ENCODE measurements around the gene NAA38. TPM values are rescaled to one million over a fixed set of nuclear protein-coding genes. Genes with fewer than 3 reads are reported as not detected.

NAA38 gene
- total and polyA plus RNA-seq, 7 experiments from 2014 or later: 22.1 to 132 (median 30.3) TPM

GRCh38 chr17:7887038-7887481 lies 29.7 kb upstream of the NAA38 start:
- ATAC-seq (no peak), DNase-seq (no peak)
- Histone ChIP-seq H3K27ac (ENCODE audit: low read depth, low read length) (peak overlapping the region; percentile 91), H3K27me3 (ENCODE audit: control insufficient read depth in 2 of 2, insufficient read depth in 2 of 2, low read length in 2 of 2) (no peaks in the 10 kb centered on the region), H3K9me3 (ENCODE audit: control insufficient read depth in 2 of 3, low read length in 3 of 3) (no peaks in the 10 kb centered on the region), H3K4me1 (ENCODE audit: control insufficient read depth in 2 of 2, insufficient read depth in 2 of 2, low read length in 2 of 2) (peaks cover 28 to 35% of the 10 kb centered on the region in 2 donors), H3K4me3 (ENCODE audit: low read length) (peak overlapping the region; percentile 61), H3K36me3 (ENCODE audit: control insufficient read depth in 2 of 3, insufficient read depth in 3 of 3, low read length in 3 of 3) (peaks cover 7 to 36% (median 17%) of the 10 kb centered on the region in 3 experiments)
- Mint-ChIP-seq H3K4me3 (no peak overlapping the region), H3K27me3 (no peaks in the 10 kb centered on the region), H3K36me3 (peaks cover 9 to 13% (median 11%) of the 10 kb centered on the region in 5 donors), H3K9me3 (peaks cover 0 to 6% (median 0%) of the 10 kb centered on the region in 11 donors), H3K27ac (no peak overlapping the region), H3K4me1 (peaks cover 0 to 17% (median 7%) of the 10 kb centered on the region in 7 donors)
- ChIA-PET POLR2A (interaction anchor here (1.3 to 1.7 kb wide), 5 partner anchors 18 to 50 kb away, joined by 5 to 14 read pairs (median 6); partner anchors contain the start of genes CYB5D1 and NAA38), CTCF (no interaction called here)
- intact Hi-C loops (cut with micrococcal nuclease): loop anchor here (1.0 to 10.0 kb wide), 21 partner anchors 8 to 452 kb away; partner anchors contain the start of genes CNTROB (in 2 of the 2), NAA38 (in 2 of the 2), CTC1 (in 1 of the 2) and KDM6B (in 1 of the 2)

GRCh38 chr17:7886227-7887037 lies 29.1 kb upstream of the NAA38 start:
- Mint-ChIP-seq H3K36me3 (peaks cover 7 to 11% (median 9%) of the 10 kb centered on the region in 5 donors), H3K27ac (no peak overlapping the region), H3K4me1 (peaks cover 0 to 17% (median 6%) of the 10 kb centered on the region in 7 donors), H3K4me3 (no peak overlapping the region), H3K27me3 (no peaks in the 10 kb centered on the region), H3K9me3 (peaks cover 0 to 6% (median 0%) of the 10 kb centered on the region in 11 donors)
- Histone ChIP-seq H3K27ac (ENCODE audit: low read depth, low read length) (peak overlapping the region; percentile 91), H3K4me1 (ENCODE audit: control insufficient read depth in 2 of 2, insufficient read depth in 2 of 2, low read length in 2 of 2) (peaks cover 28 to 40% of the 10 kb centered on the region in 2 donors), H3K4me3 (ENCODE audit: low read length) (peak overlapping the region; percentile 61), H3K36me3 (ENCODE audit: control insufficient read depth in 2 of 3, insufficient read depth in 3 of 3, low read length in 3 of 3) (peaks cover 7 to 30% (median 12%) of the 10 kb centered on the region in 3 experiments), H3K27me3 (ENCODE audit: control insufficient read depth in 2 of 2, insufficient read depth in 2 of 2, low read length in 2 of 2) (no peaks in the 10 kb centered on the region), H3K9me3 (ENCODE audit: control insufficient read depth in 2 of 3, low read length in 3 of 3) (no peaks in the 10 kb centered on the region)
- ATAC-seq (peak; percentile 18), DNase-seq (peak; percentile 29 to 84 (median 56))
- ChIA-PET CTCF (interaction anchor here (0.6 to 0.7 kb wide), 2 partner anchors 31 to 205 kb away, joined by 3 to 5 read pairs; no protein-coding TSS in a partner anchor), POLR2A (interaction anchor here (0.6 to 1.7 kb wide), 13 partner anchors 18 to 528 kb away, joined by 3 to 14 read pairs (median 4); partner anchors contain the start of genes CNTROB, CYB5D1, NAA38 and TRAPPC1)
- intact Hi-C loops (cut with micrococcal nuclease): loop anchor here (1.0 to 10.0 kb wide), 21 partner anchors 9 to 451 kb away; partner anchors contain the start of genes CNTROB (in 2 of the 2), NAA38 (in 2 of the 2), CTC1 (in 1 of the 2) and KDM6B (in 1 of the 2)

DNA sequence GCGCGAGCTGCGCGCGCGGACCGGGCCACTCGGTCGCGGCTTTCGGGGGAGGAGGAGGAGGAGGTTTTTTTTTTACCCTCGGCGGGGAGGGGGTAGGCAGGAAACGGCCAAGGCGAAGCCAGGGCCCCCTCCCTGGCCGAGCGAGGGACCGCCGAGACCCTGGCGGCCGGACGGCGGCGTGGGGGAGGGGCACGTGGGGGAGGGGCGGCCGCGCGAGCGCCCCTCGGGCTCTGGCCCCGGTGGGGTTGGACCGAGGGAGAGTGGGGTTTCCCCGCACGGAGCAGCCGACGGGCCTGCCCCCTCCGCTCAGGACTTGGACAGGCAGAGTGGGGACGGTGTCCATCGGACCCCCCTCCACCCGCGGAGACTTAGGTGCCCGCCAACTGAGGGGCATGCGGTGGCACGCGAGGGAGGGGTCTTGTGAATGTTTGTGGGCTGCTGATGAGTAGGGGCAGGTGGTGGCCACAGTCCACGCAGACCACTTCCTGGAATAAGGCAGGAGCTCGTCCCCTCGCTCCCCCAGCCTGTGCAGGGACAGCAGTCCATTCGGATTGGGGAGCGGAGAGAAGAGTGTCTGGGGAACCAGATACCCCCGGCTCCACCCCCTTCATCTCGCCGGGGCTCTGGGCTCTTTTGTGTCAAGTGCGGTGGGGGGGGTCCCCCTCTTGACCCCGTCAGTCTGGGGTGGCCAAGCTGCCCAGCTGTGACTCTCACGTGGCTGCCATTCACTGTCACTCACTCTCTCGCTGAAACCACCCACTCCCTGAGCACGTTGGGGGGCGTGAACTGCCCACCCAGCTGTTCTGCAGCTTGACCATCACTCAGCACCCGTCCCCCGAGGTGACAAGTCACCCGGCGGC lies 28.2 kb upstream of the NAA38 start:
- CTCF ChIA-PET: interaction anchor here (0.6 to 0.8 kb wide), 3 partner anchors 28 to 206 kb away, joined by 3 to 5 read pairs (median 3); partner anchors contain the start of genes CYB5D1 and NAA38
- ATAC-seq (no peak), DNase-seq (peak in 8 of 9 donors; percentile 17 to 63 (median 31))
- Histone ChIP-seq H3K4me1 (ENCODE audit: control insufficient read depth in 2 of 2, insufficient read depth in 2 of 2, low read length in 2 of 2) (peaks cover 28 to 48% of the 10 kb centered on the region in 2 donors), H3K9me3 (ENCODE audit: control insufficient read depth in 2 of 3, low read length in 3 of 3) (no peaks in the 10 kb centered on the region), H3K27me3 (ENCODE audit: control insufficient read depth in 2 of 2, insufficient read depth in 2 of 2, low read length in 2 of 2) (no peaks in the 10 kb centered on the region), H3K4me3 (ENCODE audit: low read length) (peak overlapping the region; percentile 61), H3K36me3 (ENCODE audit: control insufficient read depth in 2 of 3, insufficient read depth in 3 of 3, low read length in 3 of 3) (peaks cover 3 to 21% (median 10%) of the 10 kb centered on the region in 3 experiments), H3K27ac (ENCODE audit: low read depth, low read length) (peak overlapping the region; percentile 91)
- no peak overlapping the region for H3K27ac Mint-ChIP-seq
- intact Hi-C loops (cut with micrococcal nuclease): loop anchor here (2.0 to 10.0 kb wide), 7 partner anchors 37 to 403 kb away; partner anchors contain the start of genes CNTROB (in 1 of the 2), CTC1 (in 1 of the 2), KDM6B (in 1 of the 2) and PFAS (in 1 of the 2)
- H3K4me1 Mint-ChIP-seq: peaks cover 0 to 16% (median 5%) of the 10 kb centered on the region in 7 donors
- POLR2A ChIA-PET: interaction anchor here (0.6 to 1.7 kb wide), 13 partner anchors 17 to 527 kb away, joined by 3 to 14 read pairs (median 4); partner anchors contain the start of genes CNTROB, CYB5D1, NAA38 and TRAPPC1
- peaks cover 0 to 6% (median 0%) of the 10 kb centered on the region in 11 donors for H3K9me3 Mint-ChIP-seq
- H3K4me3 Mint-ChIP-seq: peak overlapping the region in 2 of 10 donors; percentile 40 to 49
- H3K27me3 Mint-ChIP-seq: no peaks in the 10 kb centered on the region
- H3K36me3 Mint-ChIP-seq: peaks cover 5 to 11% (median 5%) of the 10 kb centered on the region in 5 donors

- no peak for ATAC-seq
- POLR2A ChIA-PET: interaction anchor here (1.0 to 2.6 kb wide), 4 partner anchors 13 to 235 kb away, joined by 3 to 11 read pairs (median 4); partner anchors contain the start of gene NAA38
- peak overlapping the region in 6 of 10 donors; percentile 60 to 89 (median 78) for H3K4me3 Mint-ChIP-seq
Observed at GRCh38 chr17:7884581-7885366, 27.4 kb upstream of the NAA38 start.

DNA sequence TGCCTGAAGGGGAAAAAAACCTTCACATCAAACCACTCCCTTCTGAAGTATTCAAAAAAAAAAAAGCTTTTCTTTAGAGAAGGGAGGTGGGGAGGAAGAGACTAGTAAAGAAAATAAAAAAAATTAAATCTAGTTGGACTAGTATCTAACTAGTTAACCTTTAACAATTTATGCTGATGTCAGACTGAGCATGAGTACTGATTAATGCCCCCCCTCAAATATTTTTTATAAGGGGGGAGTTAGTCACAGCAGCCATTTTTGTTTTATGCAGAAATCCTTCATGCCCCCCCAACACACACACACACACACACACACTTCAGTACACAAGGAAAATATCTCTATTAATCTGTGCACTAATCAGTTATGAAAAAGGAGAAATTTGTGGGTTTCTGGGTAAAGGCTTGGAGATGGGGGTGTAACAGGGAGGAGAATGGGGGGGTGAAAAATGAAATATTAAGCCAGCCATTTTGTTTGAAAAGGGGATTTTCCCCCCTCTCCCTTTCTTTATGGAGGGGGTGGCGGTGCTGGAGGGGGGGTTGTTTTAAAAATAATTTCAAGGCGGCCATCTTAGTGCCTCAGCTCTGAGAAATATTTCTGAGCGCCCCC lies 26.5 kb upstream of the NAA38 start:
- Mint-ChIP-seq H3K36me3 (peaks cover 0 to 6% (median 0%) of the 10 kb centered on the region in 5 donors), H3K4me1 (peaks cover 0 to 7% (median 0%) of the 10 kb centered on the region in 7 donors), H3K4me3 (peak overlapping the region in 5 of 10 donors; percentile 77 to 89 (median 82)), H3K27ac (peak overlapping the region in 6 of 9 donors; percentile 61 to 94 (median 86)), H3K27me3 (no peaks in the 10 kb centered on the region), H3K9me3 (peaks cover 0 to 6% (median 0%) of the 10 kb centered on the region in 11 donors)
- Histone ChIP-seq H3K27me3 (ENCODE audit: control insufficient read depth in 2 of 2, insufficient read depth in 2 of 2, low read length in 2 of 2) (no peaks in the 10 kb centered on the region), H3K4me1 (ENCODE audit: control insufficient read depth in 2 of 2, insufficient read depth in 2 of 2, low read length in 2 of 2) (peaks cover 22 to 39% of the 10 kb centered on the region in 2 donors), H3K4me3 (ENCODE audit: low read length) (peak overlapping the region; percentile 61), H3K36me3 (ENCODE audit: control insufficient read depth in 2 of 3, insufficient read depth in 3 of 3, low read length in 3 of 3) (peaks cover 0 to 8% (median 4%) of the 10 kb centered on the region in 3 experiments), H3K9me3 (ENCODE audit: control insufficient read depth in 2 of 3, low read length in 3 of 3) (no peaks in the 10 kb centered on the region), H3K27ac (ENCODE audit: low read depth, low read length) (peak overlapping the region; percentile 60)
- ATAC-seq (no peak), DNase-seq (peak in 7 of 9 donors; percentile 38 to 75 (median 44))
- ChIA-PET POLR2A (interaction anchor here (0.6 to 2.6 kb wide), 9 partner anchors 12 to 269 kb away, joined by 3 to 11 read pairs (median 4); partner anchors contain the start of genes CNTROB, NAA38 and TRAPPC1), CTCF (interaction anchor here (0.6 to 1.8 kb wide), 3 partner anchors 13 to 95 kb away, joined by 3 to 6 read pairs (median 6); no protein-coding TSS in a partner anchor)
- intact Hi-C loops (cut with micrococcal nuclease): loop anchor here in 1 of 2 donors (1.0 to 10.0 kb wide), 2 partner anchors 13 to 341 kb away; no protein-coding TSS in a partner anchor

More at GRCh38 chr17:7884581-7885366, 27.4 kb upstream of the NAA38 start:
- Histone ChIP-seq H3K9me3 (ENCODE audit: control insufficient read depth in 2 of 3, low read length in 3 of 3) (no peaks in the 10 kb centered on the region), H3K27me3 (ENCODE audit: control insufficient read depth in 2 of 2, insufficient read depth in 2 of 2, low read length in 2 of 2) (no peaks in the 10 kb centered on the region), H3K4me1 (ENCODE audit: control insufficient read depth in 2 of 2, insufficient read depth in 2 of 2, low read length in 2 of 2) (peaks cover 28 to 48% of the 10 kb centered on the region in 2 donors), H3K27ac (ENCODE audit: low read depth, low read length) (peak overlapping the region; percentile 91), H3K4me3 (ENCODE audit: low read length) (no peak overlapping the region), H3K36me3 (ENCODE audit: control insufficient read depth in 2 of 3, insufficient read depth in 3 of 3, low read length in 3 of 3) (peaks cover 4 to 13% (median 6%) of the 10 kb centered on the region in 3 experiments)
- peak overlapping the region in 5 of 9 donors; percentile 66 to 88 (median 72) for H3K27ac Mint-ChIP-seq
- peaks cover 0 to 6% (median 0%) of the 10 kb centered on the region in 11 donors for H3K9me3 Mint-ChIP-seq
- intact Hi-C loops (cut with micrococcal nuclease): loop anchor here (5.0 to 10.0 kb wide), 4 partner anchors 48 to 402 kb away; partner anchors contain the start of genes CNTROB (in 1 of the 2), POLR2A (in 1 of the 2), SLC35G6 (in 1 of the 2) and TRAPPC1 (in 1 of the 2)
- CTCF ChIA-PET: no interaction called here
- H3K27me3 Mint-ChIP-seq: no peaks in the 10 kb centered on the region
- peak in 8 of 9 donors; percentile 20 to 45 (median 39) for DNase-seq
- H3K4me1 Mint-ChIP-seq: peaks cover 0 to 13% (median 0%) of the 10 kb centered on the region in 7 donors
- H3K36me3 Mint-ChIP-seq: peaks cover 0 to 6% (median 0%) of the 10 kb centered on the region in 5 donors

Data from naive thymus-derived CD4-positive, alpha-beta T cell (primary cell).